IPS DF 6.9 (cell line): ENCODE measurements around the gene B3GALNT2.

Source experiments
- DNase-seq: peaks from one replicate; pipeline ENCODE4 v3.0.0-alpha.2; 2013; ENCODE audit warnings: low read depth, low spot score
- H3K27ac ChIP-seq: one replicate; pipeline ENCODE4 v1.5.1; 2013; ENCODE audit warnings: low read length, control low read depth
- H3K27me3 ChIP-seq: 2 replicates; pipeline ENCODE4 v1.6.1; 2013; ENCODE audit warnings: mild to moderate bottlenecking, low read length; ENCODE audit not compliant: control insufficient read depth, insufficient read depth
- H3K36me3 ChIP-seq: 2 replicates; pipeline ENCODE4 v1.6.1; 2013; ENCODE audit warnings: low read length; ENCODE audit not compliant: control insufficient read depth, insufficient read depth
- H3K4me1 ChIP-seq: 2 replicates; pipeline ENCODE4 v1.6.1; 2013; ENCODE audit warnings: low read length; ENCODE audit not compliant: control insufficient read depth, insufficient read depth
- H3K4me3 ChIP-seq: 2 replicates; pipeline ENCODE4 v1.5.1; 2013; ENCODE audit warnings: mild to moderate bottlenecking, low read length
- H3K9me3 ChIP-seq: 2 replicates; pipeline ENCODE4 v1.6.1; 2013; ENCODE audit warnings: low read length, inconsistent platforms; ENCODE audit not compliant: control insufficient read depth, insufficient read depth
- WGBS: extraction: QIAGEN DNeasy Blood & Tissue Kit; methylation state at CpG from one replicate; pipeline ENCODE4 v1.1.7; 2013; ENCODE audit warnings: mixed read lengths, missing lambda C conversion rate; ENCODE audit not compliant: insufficient read length, insufficient coverage; 5-methylcytosine and 5-hydroxymethylcytosine counted together

B3GALNT2 gene

GRCh38 chr1:235455097-235455496 is 49.2 kb downstream of the B3GALNT2 start:
- H3K9me3 ChIP-seq: no peaks in the 10 kb centered on the region
- H3K27ac ChIP-seq: no peak overlapping the region
- H3K4me3 ChIP-seq: no peak overlapping the region
- H3K27me3 ChIP-seq: no peaks in the 10 kb centered on the region
- no peaks in the 10 kb centered on the region for H3K4me1 ChIP-seq
- peaks cover 5% of the 10 kb centered on the region; the same call in 1 of the 2 replicates for H3K36me3 ChIP-seq
- whole genome bisulfite sequencing: no CpG with 5 or more reads among the region's 2 CpGs
- no peak for DNase-seq

DNA sequence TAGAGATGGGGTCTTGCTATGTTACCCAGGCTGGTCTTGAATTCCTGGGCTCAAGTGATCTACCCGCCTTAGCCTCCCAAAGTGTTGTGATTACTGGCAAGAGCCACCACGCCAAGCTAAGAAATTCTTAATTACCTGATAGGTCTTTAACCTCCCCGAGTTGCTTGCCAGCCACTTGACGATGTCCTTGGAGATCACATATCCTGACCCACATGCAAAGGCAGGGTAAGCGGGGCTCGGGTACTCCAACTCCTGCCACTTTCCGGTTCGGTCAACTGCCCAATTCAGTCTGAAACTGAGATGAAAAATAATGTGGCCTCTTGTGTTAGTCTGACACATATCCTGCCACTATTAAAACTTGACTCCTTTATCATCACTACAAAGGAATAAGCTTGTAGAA is 50.2 kb downstream of the B3GALNT2 start:
- Histone ChIP-seq H3K4me1 (no peaks in the 10 kb centered on the region), H3K9me3 (no peaks in the 10 kb centered on the region), H3K4me3 (no peak overlapping the region), H3K27me3 (no peaks in the 10 kb centered on the region), H3K36me3 (peaks cover 8% of the 10 kb centered on the region; the same call in 1 of the 2 replicates), H3K27ac (no peak overlapping the region)
- no peak for DNase-seq
- no CpG with 5 or more reads among the region's 8 CpGs for WGBS

DNA sequence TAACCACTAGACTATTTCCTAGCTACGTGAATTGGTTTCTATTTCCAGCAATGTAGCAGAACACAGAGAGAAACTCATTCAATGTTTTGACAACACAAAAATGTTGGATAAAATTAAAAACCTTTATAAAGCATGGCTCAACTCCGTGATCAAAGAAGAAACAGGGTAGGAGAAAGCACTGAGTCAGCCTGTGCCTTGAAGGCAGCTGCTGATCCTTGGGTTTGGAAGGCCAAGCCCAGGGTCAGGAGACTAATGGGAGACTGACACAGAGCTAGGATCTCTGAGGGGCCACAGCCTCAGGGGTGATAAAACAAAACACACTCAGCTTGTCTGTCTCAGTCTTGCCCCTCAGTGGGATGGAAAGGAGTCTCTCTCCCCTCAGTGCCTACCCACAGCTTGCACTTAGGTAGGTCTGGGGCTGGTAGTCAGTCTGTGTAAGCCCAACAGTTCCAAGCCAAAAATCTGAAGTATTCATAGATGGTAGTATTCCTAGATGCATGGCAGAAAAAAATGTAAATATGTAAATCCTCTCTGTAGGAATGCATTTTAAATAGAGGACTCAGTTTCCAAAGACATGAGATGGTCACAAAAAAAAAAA is 53.3 kb downstream of the B3GALNT2 start:
- peaks cover 11% of the 10 kb centered on the region; the same call in 1 of the 2 replicates for H3K36me3 ChIP-seq
- whole genome bisulfite sequencing: no CpG with 5 or more reads among the region's 2 CpGs
- H3K4me3 ChIP-seq: no peak overlapping the region
- H3K27ac ChIP-seq: no peak overlapping the region
- no peak for DNase-seq
- H3K9me3 ChIP-seq: no peaks in the 10 kb centered on the region
- no peaks in the 10 kb centered on the region for H3K27me3 ChIP-seq
- no peaks in the 10 kb centered on the region for H3K4me1 ChIP-seq

DNA sequence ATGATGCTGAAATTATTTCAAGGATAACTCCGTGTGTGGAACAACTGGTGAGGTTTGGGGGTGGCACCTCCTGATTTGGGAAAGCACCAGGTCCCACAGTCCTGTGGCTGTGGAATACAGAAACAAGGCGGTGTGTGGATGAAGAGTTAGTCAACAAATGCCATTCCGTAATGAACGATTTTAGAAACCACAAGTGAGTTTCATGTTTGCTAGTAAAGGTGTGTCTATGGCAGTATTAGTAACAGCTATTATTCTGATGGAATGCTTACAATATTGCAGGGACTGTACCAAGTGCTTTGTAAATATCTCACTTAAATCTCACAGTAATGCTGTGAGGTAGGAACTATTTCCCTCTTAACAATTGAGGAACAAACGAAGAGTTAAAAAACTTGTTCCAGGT is 53.8 kb downstream of the B3GALNT2 start:
- Histone ChIP-seq H3K27ac (no peak overlapping the region), H3K36me3 (peaks cover 14% of the 10 kb centered on the region; the same call in 1 of the 2 replicates), H3K9me3 (no peaks in the 10 kb centered on the region), H3K27me3 (no peaks in the 10 kb centered on the region), H3K4me1 (no peaks in the 10 kb centered on the region), H3K4me3 (no peak overlapping the region)
- no peak for DNase-seq
- no CpG with 5 or more reads among the region's 5 CpGs for WGBS

- no peak overlapping the region for H3K4me3 ChIP-seq
- no peaks in the 10 kb centered on the region for H3K9me3 ChIP-seq
- H3K36me3 ChIP-seq: peaks cover 20% of the 10 kb centered on the region; the same call in 1 of the 2 replicates
- no peak overlapping the region for H3K27ac ChIP-seq
- no peaks in the 10 kb centered on the region for H3K4me1 ChIP-seq
- whole genome bisulfite sequencing: no CpG with 5 or more reads among the region's 7 CpGs
- no peaks in the 10 kb centered on the region for H3K27me3 ChIP-seq
- no peak for DNase-seq
Observed at GRCh38 chr1:235448616-235449015, 55.6 kb downstream of the B3GALNT2 start.

- WGBS: no CpG with 5 or more reads among the region's 9 CpGs
- no peak overlapping the region for H3K27ac ChIP-seq
- H3K36me3 ChIP-seq: peaks cover 21% of the 10 kb centered on the region; the same call in 1 of the 2 replicates
- DNase-seq: no peak
- no peaks in the 10 kb centered on the region for H3K4me1 ChIP-seq
- no peak overlapping the region for H3K4me3 ChIP-seq
- H3K27me3 ChIP-seq: no peaks in the 10 kb centered on the region
- no peaks in the 10 kb centered on the region for H3K9me3 ChIP-seq
Observed at GRCh38 chr1:235442788-235443429, 61.3 kb downstream of the B3GALNT2 start.

- no peak overlapping the region for H3K27ac ChIP-seq
- peaks cover 20% of the 10 kb centered on the region; the same call in 1 of the 2 replicates for H3K36me3 ChIP-seq
- H3K4me1 ChIP-seq: no peaks in the 10 kb centered on the region
- no peak overlapping the region for H3K4me3 ChIP-seq
- no peak for DNase-seq
- no peaks in the 10 kb centered on the region for H3K27me3 ChIP-seq
- WGBS: no CpG with 5 or more reads among the region's 6 CpGs
- H3K9me3 ChIP-seq: no peaks in the 10 kb centered on the region
Observed at GRCh38 chr1:235441159-235441685, 63.0 kb downstream of the B3GALNT2 start.

DNA sequence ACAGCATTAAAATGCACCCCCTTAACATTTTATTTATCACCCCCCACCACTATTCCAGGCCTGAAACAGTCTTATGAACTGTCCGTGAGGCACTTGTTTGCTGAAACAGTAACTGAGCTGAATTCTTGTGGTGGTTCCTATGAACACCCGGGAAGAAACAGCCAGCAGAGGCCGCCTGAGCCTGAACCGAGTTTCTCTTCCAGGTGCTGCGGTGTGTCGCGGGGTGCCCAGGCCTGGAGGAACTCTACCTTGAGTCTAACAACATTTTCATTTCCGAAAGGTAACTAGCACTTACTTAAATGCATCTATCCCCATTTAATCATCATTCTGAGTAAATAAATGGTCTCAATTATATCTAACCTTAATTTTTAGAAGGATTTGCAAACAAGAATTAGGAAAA is 70.3 kb downstream of the B3GALNT2 start:
- no peak overlapping the region for H3K4me3 ChIP-seq
- no peaks in the 10 kb centered on the region for H3K9me3 ChIP-seq
- no peak overlapping the region for H3K27ac ChIP-seq
- H3K4me1 ChIP-seq: no peaks in the 10 kb centered on the region
- WGBS: no CpG with 5 or more reads among the region's 8 CpGs
- H3K27me3 ChIP-seq: no peaks in the 10 kb centered on the region
- H3K36me3 ChIP-seq: peaks cover 6% of the 10 kb centered on the region; the same call in 1 of the 2 replicates
- DNase-seq: no peak

- Histone ChIP-seq H3K36me3 (no peaks in the 10 kb centered on the region), H3K27ac (no peak overlapping the region), H3K4me1 (no peaks in the 10 kb centered on the region), H3K4me3 (no peak overlapping the region), H3K9me3 (no peaks in the 10 kb centered on the region), H3K27me3 (no peaks in the 10 kb centered on the region)
- no peak for DNase-seq
- no CpG with 5 or more reads among the region's 6 CpGs for WGBS
Observed at GRCh38 chr1:235430991-235431390, 73.3 kb downstream of the B3GALNT2 start.

- Histone ChIP-seq H3K36me3 (no peaks in the 10 kb centered on the region), H3K4me3 (no peak overlapping the region), H3K27me3 (no peaks in the 10 kb centered on the region), H3K4me1 (no peaks in the 10 kb centered on the region), H3K27ac (no peak overlapping the region), H3K9me3 (no peaks in the 10 kb centered on the region)
- 100% methylated on average over 1 of the region's 5 CpGs for WGBS
- DNase-seq: no peak
Observed at GRCh38 chr1:235429143-235429542, 75.1 kb downstream of the B3GALNT2 start.
